B cell (primary cell): Measurements from ENCODE around the gene MYOM1. TPM values are rescaled to one million over a fixed set of nuclear protein-coding genes. Genes with fewer than 3 reads are reported as not detected.

ENCODE experiments used
- ATAC-seq: fragments of 200-7000 bp; cut with Tn5 transposase; one replicate; pipeline ENCODE4 v1.10.0; 2021; ENCODE audit warnings: low read depth, mild to moderate bottlenecking, moderate number of reproducible peaks, moderate library complexity
- CTCF ChIA-PET: fragments of 350-600 bp; sonication (Branson Sonifier 250); formaldehyde crosslinking; loops from one replicate; lab custom pipeline; 2021; ENCODE audit warnings: antibody characterized with exemption, inconsistent platforms; lab: Charles Lee
- POLR2A ChIA-PET: fragments of 350-600 bp; sonication (Branson Sonifier 250); formaldehyde crosslinking; loops from one replicate; lab custom pipeline; 2021; ENCODE audit warnings: antibody characterized with exemption; lab: Charles Lee
- DNase-seq: peaks from one replicate; pipeline ENCODE4 v3.0.0; 2013
- H2AFZ ChIP-seq: 2 replicates; pipeline ENCODE4 v1.6.1; 2012; ENCODE audit warnings: mild to moderate bottlenecking, low read depth, low read length; ENCODE audit not compliant: insufficient read depth, poor library complexity, severe bottlenecking
- H3K27ac ChIP-seq, 2 donors: 1 replicate in 1 of 2; 2 replicates in 1 of 2; pipeline ENCODE4 v1.5.1; 2012 to 2013; ENCODE audit warnings: low read length in 2 of 2, mild to moderate bottlenecking in 2 of 2, moderate library complexity in 1 of 2
- H3K27me3 ChIP-seq, 4 experiments: fragments of 200-600 bp in 1 of 4; sonication (generic) in 1 of 4; replicated peaks in 1 of 4; 1 replicate in 2 of 4; 2 replicates in 2 of 4; pipeline versions ENCODE4 v1.6.1 to v1.7.0; 2013 to 2016; ENCODE audit warnings: low read length in 3 of 4, mild to moderate bottlenecking in 2 of 4, mixed read lengths in 1 of 4, moderate library complexity in 1 of 4; ENCODE audit not compliant: insufficient read depth in 4 of 4, control insufficient read depth in 3 of 4; ENCODE audit errors: control extremely low read depth in 1 of 4
- H3K36me3 ChIP-seq, 2 experiments: replicated peaks in 1 of 2; 1 replicate in 1 of 2; 2 replicates in 1 of 2; pipeline versions ENCODE4 v1.6.1 to v1.7.1; 2013; ENCODE audit warnings: low read length in 1 of 2; ENCODE audit not compliant: insufficient read depth in 2 of 2, control insufficient read depth in 1 of 2; ENCODE audit errors: control extremely low read depth in 1 of 2, extremely low read depth in 1 of 2
- H3K4me1 ChIP-seq, 2 donors: fragments of 200-600 bp in 1 of 2; sonication (generic) in 1 of 2; 1 replicate in 1 of 2; 2 replicates in 1 of 2; pipeline versions ENCODE4 v1.5.1 to v1.6.1; 2013 to 2017; ENCODE audit warnings: low read length in 2 of 2; ENCODE audit not compliant: control insufficient read depth in 2 of 2, insufficient read depth in 2 of 2
- H3K4me2 ChIP-seq: replicated peaks from 2 replicates; pipeline ENCODE3; 2012; ENCODE audit warnings: mild to moderate bottlenecking, low read depth, low read length; ENCODE audit not compliant: poor library complexity, severe bottlenecking
- H3K4me3 ChIP-seq, 5 experiments: fragments of 200-600 bp in 1 of 5; sonication (generic) in 1 of 5; 1 replicate in 3 of 5; 2 replicates in 2 of 5; pipeline versions ENCODE4 v1.5.1 to v1.7.0; 2011 to 2016; ENCODE audit warnings: low read length in 4 of 5, mild to moderate bottlenecking in 4 of 5, low read depth in 2 of 5, control low read depth in 1 of 5, moderate library complexity in 1 of 5; ENCODE audit not compliant: insufficient read depth in 1 of 5; ENCODE audit errors: control extremely low read depth in 1 of 5, extremely low read depth in 1 of 5
- H3K79me2 ChIP-seq: fragments of 200-600 bp; sonication (generic); one replicate; pipeline ENCODE4 v1.6.0; 2016; ENCODE audit warnings: low read length; ENCODE audit not compliant: control insufficient read depth, insufficient read depth
- H3K9ac ChIP-seq: fragments of 200-600 bp; sonication (generic); 2 replicates; pipeline ENCODE4 v1.6.1; 2017; ENCODE audit warnings: mild to moderate bottlenecking, low read length, moderate library complexity
- H3K9me3 ChIP-seq, 3 donors: one replicate each; pipeline versions ENCODE4 v1.6.1 to v1.7.1; 2013; ENCODE audit warnings: low read length in 2 of 3; ENCODE audit not compliant: control insufficient read depth in 2 of 3, insufficient read depth in 1 of 3; ENCODE audit errors: control extremely low read depth in 1 of 3
- H4K20me1 ChIP-seq: 2 replicates; pipeline ENCODE4 v1.6.0; 2012; ENCODE audit warnings: mild to moderate bottlenecking, low read length; ENCODE audit not compliant: insufficient read depth, control insufficient read depth, poor library complexity, severe bottlenecking
- H3K27ac Mint-ChIP-seq: one replicate; pipeline ENCODE4 v1.8.0; 2021; ENCODE audit warnings: mixed read lengths
- H3K27me3 Mint-ChIP-seq: one replicate; pipeline ENCODE4 v1.8.0; 2021; ENCODE audit warnings: mixed read lengths
- H3K4me1 Mint-ChIP-seq: one replicate; pipeline ENCODE4 v1.8.0; 2021; ENCODE audit warnings: mixed read lengths
- H3K4me3 Mint-ChIP-seq: one replicate; pipeline ENCODE4 v1.8.0; 2021; ENCODE audit warnings: mixed read lengths
- H3K9me3 Mint-ChIP-seq: one replicate; pipeline ENCODE4 v1.8.0; 2022; ENCODE audit warnings: mixed read lengths; ENCODE audit not compliant: insufficient read depth
- EZH2 ChIP-seq: IDR thresholded peaks from 2 replicates; pipeline ENCODE4 v1.6.1; 2012; ENCODE audit warnings: borderline replicate concordance, low read depth, mild to moderate bottlenecking, moderate library complexity, low read length; ENCODE audit not compliant: insufficient read depth, poor library complexity, severe bottlenecking
- whole genome bisulfite sequencing: methylation state at CpG from one replicate; pipeline ENCODE4 v1.1.5; 2013; ENCODE audit warnings: missing lambda C conversion rate; ENCODE audit not compliant: insufficient coverage; 5-methylcytosine and 5-hydroxymethylcytosine counted together
- intact Hi-C: fragments of 100-400 bp; cut with micrococcal nuclease; formaldehyde crosslinking; loops from one replicate; pipeline ENCODE4 v1.10.0; 2022
- polyA plus RNA-seq: library from polyadenylated mRNA; depleted of rRNA; stranded (reverse); fragments of >200 nt; gene quantifications from 2 replicates; pipeline ENCODE4 v1.2.3, GENCODE V29; 2012
- total RNA-seq, 2 donors: library from RNA; stranded (reverse); fragments of 120-200 nt in 1 of 2; gene quantifications; 1 replicate in 1 of 2; 2 replicates in 1 of 2; pipeline versions ENCODE4 v1.2.3 to v1.2.4, GENCODE V29; 2013 to 2022
- TF ChIP-seq, protein P1 (sequence below): fragments of 200-600 bp; IDR thresholded peaks from one replicate; pipeline ENCODE4 v1.8.0; 2022; ENCODE audit warnings: antibody characterized with exemption, mild to moderate bottlenecking

MYOM1 gene
- total and polyA plus RNA-seq, 2 donors (not counting 1 experiment from before 2014, with no cell fraction given), result 1.5 to 12.8 TPM

DNA sequence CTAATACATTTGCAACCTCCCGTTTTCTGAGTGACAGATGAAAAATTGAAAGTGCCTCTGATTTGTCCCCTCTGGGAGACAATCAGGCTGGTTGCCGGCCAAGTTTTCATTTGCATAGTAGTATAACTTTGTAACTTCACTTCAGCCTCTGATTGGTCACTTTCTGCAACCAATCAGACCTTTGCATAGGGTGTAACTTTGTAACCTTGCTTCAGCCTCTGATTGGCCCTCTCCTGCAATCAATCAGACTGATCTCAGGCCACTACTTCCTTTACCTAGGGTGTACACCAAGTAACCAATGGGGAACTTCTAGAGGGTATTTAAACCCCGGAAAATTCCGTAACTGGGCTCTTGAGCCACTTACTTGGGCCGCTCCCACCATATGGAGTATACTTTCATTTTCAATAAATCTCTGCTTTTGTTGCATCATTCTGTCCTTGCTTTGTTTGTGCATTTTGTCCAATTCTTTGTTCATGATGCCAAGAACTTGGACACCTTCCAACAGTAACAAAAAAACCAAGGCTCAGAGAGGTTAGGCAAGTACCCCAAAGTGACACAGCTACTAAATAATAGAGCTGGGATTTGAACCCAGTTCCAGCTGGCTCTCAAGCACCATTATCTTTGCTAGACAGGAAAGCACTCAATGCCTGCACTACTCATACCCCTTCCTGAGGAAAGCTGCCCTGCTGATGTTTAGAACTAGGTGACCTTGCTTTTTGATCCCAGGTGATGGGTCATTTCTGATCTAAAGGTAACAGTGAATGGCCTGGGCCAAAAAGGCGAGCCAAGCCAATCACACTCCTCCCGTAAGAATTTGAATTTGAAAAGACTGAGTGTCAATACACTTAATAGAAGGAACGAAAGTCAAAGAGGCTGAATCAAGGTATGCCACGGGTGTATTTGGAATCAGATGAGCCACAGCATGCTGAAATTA, 10.9 kb upstream of the MYOM1 start:
- Mint-ChIP-seq H3K4me1 (no peaks in the 10 kb centered on the region), H3K4me3 (no peak overlapping the region), H3K9me3 (no peaks in the 10 kb centered on the region), H3K27ac (no peak overlapping the region), H3K27me3 (no peaks in the 10 kb centered on the region)
- ATAC-seq (no peak), DNase-seq (no peak)
- TF ChIP-seq, protein P1, sequence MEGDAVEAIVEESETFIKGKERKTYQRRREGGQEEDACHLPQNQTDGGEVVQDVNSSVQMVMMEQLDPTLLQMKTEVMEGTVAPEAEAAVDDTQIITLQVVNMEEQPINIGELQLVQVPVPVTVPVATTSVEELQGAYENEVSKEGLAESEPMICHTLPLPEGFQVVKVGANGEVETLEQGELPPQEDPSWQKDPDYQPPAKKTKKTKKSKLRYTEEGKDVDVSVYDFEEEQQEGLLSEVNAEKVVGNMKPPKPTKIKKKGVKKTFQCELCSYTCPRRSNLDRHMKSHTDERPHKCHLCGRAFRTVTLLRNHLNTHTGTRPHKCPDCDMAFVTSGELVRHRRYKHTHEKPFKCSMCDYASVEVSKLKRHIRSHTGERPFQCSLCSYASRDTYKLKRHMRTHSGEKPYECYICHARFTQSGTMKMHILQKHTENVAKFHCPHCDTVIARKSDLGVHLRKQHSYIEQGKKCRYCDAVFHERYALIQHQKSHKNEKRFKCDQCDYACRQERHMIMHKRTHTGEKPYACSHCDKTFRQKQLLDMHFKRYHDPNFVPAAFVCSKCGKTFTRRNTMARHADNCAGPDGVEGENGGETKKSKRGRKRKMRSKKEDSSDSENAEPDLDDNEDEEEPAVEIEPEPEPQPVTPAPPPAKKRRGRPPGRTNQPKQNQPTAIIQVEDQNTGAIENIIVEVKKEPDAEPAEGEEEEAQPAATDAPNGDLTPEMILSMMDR, result no peak
- no peak for TF ChIP-seq EZH2
- Histone ChIP-seq H3K9ac (no peak overlapping the region), H3K36me3 (no peaks in the 10 kb centered on the region), H3K4me1 (no peaks in the 10 kb centered on the region), H3K9me3 (no peaks in the 10 kb centered on the region), H2AFZ (no peak overlapping the region), H3K27me3 (no peaks in the 10 kb centered on the region), H3K27ac (no peak overlapping the region), H3K79me2 (no peaks in the 10 kb centered on the region), H3K4me2 (no peak overlapping the region), H3K4me3 (no peak overlapping the region), H4K20me1 (no peaks in the 10 kb centered on the region)
- WGBS, result 89% methylated on average over 8 of the region's 9 CpGs
- intact Hi-C loops, result no loop called here
- ChIA-PET POLR2A (no interaction called here), CTCF (interaction anchor here (0.6 to 0.7 kb wide), 2 partner anchors 24 to 46 kb away, joined by 3 read pairs; no protein-coding TSS in a partner anchor)

DNA sequence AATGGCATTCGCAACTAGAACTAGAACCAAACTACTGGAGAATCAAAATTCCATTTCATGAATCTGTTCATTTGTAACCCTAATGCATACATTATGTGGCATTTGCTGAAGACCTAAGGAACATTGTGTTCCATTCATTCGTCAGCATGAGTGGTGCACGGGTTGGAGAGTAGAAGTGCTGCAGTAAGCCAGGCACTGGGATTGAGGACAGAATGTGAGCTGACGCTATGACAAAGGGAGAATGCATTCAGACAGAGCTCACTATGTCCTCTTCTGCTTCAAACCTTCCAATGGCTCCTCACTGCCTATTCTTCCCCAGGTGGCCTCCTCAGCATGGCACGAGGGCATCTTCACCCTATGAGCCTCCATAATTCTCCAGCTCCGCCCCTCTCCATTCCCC, 6.3 kb upstream of the MYOM1 start:
- intact Hi-C loops, result no loop called here
- no peak overlapping the region for H3K9ac ChIP-seq
- no peak for ATAC-seq

More for the DNA sequence above, 6.3 kb upstream of the MYOM1 start:
- no peak overlapping the region for H3K4me2 ChIP-seq
- H3K4me1 ChIP-seq, result no peaks in the 10 kb centered on the region
- H3K36me3 ChIP-seq, result no peaks in the 10 kb centered on the region
- H3K27ac ChIP-seq, result no peak overlapping the region
- H3K4me3 ChIP-seq, result no peak overlapping the region
- Mint-ChIP-seq H3K27ac (no peak overlapping the region), H3K4me1 (no peaks in the 10 kb centered on the region), H3K9me3 (no peaks in the 10 kb centered on the region), H3K4me3 (no peak overlapping the region), H3K27me3 (no peaks in the 10 kb centered on the region)
- WGBS, result 96% methylated on average over 5 of the region's 6 CpGs
- CTCF ChIA-PET, result interaction anchor here (1.1 kb wide), 1 partner anchor 232 kb away, joined by 3 read pairs; no protein-coding TSS in a partner anchor
- H2AFZ ChIP-seq, result no peak overlapping the region
- no peak for TF ChIP-seq EZH2
- TF ChIP-seq, protein P1, result no peak
- no peaks in the 10 kb centered on the region for H4K20me1 ChIP-seq
- no peak for DNase-seq
- no peaks in the 10 kb centered on the region for H3K9me3 ChIP-seq
- POLR2A ChIA-PET, result no interaction called here
- H3K27me3 ChIP-seq, result no peaks in the 10 kb centered on the region
- no peaks in the 10 kb centered on the region for H3K79me2 ChIP-seq
